GM19468 (cell line): ENCODE measurements around the gene OSBPL5.
"Not testable (repeated sequence)": the region's sequence is repeated elsewhere in the genome, so short reads cannot be mapped to it uniquely, and the experiment has no call there.

Source experiments
- ATAC-seq: cut with Tn5 transposase; IDR thresholded peaks from one replicate; pipeline ENCODE4 v1.9.1; 2021; ENCODE audit warnings: mild to moderate bottlenecking, moderate library complexity, moderate number of reproducible peaks; ENCODE audit not compliant: unreplicated experiment; ENCODE audit errors: extremely low read depth

The OSBPL5 gene

DNA sequence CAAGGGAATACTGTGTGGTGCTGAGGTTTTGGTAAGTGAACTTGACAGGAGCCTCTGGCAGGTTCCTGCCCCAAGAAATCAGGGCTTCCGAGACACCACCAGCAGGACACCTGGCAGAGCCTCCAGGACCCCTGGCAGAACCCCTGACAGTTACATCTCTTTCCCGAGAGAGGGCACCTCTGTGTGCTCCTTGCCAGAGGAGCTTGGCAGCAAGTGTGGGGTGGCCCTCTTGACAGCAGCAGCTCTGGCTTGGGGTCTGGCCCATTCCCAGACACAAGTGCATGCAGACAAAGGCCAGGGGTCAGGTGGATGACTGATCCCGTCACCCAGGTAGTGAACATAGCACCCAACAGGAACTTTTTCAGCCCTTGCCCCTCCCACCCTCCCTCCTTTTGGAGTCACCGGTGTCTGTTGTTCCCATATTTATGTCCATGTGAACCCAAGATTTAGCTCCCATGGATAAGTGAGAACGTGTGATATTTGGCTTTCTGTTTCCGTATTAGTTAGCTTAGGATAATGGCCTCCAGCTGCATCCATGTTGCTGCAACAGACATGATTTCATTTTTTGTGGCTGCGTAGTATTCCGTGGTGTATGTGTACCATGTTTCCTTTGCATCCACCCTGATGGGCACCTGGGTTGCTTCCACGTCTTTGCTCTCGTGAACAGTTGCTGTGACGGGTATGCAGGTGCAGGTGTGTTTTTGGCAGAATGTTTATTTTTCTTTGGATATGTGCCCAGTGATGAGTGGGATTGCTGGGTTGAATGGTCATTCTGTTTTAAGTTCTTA lies 21.2 kb upstream of the OSBPL5 start:
- no peak for ATAC-seq

DNA sequence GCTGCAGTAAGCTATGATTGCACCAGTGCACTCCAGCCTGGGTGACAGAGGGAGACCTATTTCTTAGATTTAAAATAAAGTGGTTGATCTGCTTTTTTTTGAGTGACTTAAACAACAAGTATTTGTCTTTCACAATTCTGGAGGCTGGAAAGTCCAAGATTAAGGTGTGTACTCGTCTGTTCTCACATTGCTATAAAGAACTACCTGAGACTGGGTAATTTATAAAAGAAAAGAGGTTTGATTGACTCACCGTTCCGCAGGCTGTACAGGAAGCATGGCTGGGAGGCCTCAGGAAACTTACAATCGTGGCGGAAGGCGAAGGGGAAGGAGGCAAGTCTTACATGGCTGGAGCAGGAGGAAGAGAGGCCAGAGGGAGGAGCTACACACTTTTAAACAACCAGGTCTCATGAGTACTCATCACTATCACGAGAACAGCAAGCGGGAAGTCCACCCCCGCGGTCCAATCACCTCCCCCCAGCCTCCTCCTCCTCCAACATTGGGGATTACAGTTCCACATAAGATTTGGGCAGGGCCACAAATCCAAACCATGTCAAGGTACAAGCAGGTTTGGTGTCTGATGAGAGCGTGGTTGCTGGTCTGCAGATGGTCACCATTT lies 19.7 kb upstream of the OSBPL5 start:
- ATAC-seq: no peak

DNA sequence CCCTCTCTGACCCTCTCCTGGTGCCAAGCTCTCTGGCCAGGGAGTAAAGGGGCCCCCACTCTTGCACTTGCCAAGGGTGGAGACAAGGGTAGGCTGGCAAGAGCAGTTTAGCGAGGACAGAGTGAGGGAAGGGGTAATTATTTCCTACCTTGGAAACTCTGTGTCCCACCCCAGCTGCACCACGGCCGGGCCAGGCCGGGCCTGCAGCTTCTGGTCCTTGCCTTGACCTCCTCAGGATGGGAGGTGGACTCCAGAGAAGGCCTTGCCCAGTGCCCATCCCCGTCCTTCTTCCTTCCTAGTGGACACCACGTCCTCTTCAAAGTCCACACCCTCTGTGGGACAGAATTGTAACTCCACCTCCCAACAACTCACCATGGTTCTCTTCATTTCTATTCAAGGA lies 18.4 kb upstream of the OSBPL5 start:
- no peak for ATAC-seq

DNA sequence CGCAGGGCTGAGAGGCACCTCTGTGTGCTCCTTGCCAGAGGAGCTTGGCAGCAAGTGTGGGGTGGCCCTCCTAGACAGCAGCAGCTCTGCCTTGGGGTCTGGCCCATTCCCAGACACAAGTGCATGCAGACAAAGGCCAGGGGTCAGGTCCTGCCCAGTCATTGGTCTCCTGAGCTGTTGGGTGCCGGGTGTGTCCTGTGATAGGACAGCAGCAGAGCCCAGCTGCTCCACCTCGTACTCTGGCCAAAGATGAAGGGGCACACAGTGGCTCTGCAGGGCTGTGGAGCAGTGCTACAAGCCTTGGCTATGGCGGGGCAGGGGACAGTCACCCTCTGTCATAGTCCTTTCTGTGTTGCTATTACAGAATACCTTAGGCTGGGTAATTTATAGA lies 17.3 kb upstream of the OSBPL5 start:
- ATAC-seq: no peak

DNA sequence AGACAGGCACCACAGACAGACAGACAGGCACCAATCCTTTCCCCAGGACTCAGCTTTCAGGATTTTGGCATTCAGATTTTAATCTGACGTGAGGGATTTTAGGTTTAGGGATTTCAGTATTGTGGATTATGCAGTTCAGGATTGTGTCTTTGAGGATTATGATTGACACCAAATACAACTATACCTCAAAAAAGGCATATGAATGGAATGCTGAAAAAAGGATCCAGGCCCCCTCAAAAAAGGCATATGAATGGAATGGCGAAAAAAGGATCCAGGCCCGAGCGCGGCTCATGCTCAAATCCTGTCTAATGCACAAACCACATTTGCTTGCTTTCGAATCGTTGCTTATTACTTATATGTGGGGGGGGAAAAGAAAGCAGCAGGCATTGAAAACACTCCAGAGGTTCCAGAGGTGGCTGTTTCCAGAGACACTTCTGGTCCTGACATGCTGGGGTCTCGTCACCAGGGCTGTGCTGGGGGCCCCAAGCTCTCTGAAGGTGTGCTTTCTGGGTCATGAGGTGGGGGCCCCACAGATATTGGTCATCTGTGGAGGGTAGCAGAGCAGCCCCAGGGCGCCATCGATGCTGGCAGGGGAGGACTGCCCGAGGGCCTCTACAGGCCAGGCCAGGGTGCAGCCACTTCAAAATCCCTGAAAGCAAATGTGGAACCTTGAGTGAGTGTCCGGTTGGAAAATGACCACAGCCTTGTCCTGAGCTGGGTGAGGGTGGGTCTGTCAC lies 16.8 kb upstream of the OSBPL5 start:
- no peak for ATAC-seq

DNA sequence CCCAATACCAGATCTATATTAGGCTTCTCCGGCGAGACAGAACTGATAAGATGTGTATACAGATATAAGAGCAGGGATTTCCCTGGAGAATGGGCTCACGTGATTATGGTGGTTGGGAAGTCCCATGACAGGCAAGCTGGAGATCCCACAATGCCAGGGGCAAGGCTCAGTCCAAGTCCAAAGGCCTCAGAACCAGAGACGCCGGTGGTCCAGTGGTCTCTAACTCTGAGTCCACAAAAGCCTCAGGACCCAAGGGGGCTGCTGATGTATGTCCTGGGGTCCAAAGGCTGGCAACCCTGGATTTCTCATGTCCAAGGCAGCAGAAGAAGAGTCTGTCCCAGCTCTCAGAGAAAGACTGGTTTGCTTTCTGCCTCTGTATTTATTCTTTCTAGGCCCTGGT lies 15.8 kb upstream of the OSBPL5 start:
- ATAC-seq: no peak

DNA sequence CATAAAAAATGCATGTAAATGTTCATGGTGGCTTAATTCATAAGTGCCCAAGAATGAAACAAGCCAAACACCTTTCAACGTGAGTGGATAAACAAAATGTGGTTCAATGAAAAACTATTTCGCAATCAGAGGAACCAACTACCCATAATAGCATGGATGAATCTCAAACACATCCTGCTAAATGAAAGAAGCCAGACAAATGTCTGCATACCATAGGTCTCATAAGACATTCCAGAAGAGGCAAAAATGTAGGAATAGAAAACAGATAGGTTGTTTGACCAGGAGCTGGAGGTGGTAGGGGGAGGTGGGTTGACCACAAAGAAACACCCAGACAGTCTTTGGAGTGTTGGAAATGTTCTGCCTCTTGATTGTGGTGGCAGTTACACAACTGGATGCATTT lies 13.2 kb upstream of the OSBPL5 start:
- no peak for ATAC-seq

DNA sequence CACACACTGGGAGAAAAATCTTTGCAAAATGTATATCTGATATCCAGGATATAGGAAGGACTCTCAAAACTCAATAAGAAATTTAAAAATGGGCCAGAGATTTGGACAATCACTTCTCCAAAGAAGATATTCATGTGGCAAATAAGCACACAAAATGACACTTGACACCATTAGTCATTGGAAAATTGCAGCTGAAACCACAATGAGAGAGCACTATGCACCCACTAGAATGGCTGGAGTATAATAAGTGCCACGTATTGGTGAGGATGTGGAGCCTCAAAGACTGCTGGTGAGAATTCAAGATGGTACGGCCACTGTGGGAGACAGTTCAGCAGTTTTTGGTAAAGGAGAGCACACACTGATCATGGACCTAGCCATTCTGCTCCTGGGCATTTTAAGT lies 12.8 kb upstream of the OSBPL5 start:
- ATAC-seq: no peak

DNA sequence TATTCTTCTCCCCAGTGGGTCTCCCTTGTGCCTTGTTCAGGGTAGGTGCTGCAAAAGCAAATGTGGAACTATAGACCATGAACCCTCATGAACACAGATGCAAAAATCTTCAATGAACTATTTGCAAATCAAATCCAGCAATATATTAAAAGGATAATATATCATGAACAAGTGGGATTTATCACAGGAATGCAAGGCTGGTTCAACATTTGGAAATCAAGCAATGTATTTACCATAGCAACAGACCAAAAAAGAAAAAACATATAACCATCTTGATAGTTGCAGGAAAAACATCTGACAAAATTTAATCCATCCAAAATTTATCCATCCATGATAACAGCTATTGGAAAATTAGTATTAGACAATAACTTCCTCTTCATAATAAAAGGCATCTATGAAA lies 11.4 kb upstream of the OSBPL5 start:
- ATAC-seq: no peak

DNA sequence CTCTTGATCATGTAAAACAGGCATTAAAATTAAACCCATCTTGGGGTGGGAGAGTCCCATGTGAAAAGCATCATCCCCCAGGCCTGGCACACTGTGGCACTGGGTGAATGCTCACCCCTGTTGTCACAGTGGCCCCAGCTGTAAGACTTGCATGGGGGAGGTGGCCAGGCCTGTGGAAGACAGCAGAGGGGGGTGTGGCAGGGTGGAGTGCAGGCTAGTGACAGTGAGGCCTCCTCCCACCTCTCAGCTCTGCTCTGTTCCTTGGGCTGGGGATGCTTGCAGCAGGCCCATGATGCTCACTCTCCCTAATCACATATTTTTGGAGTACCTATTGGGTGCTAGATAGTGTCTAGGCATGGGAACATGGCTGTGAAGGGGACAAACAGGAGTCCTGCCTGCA lies 10.1 kb upstream of the OSBPL5 start:
- no peak for ATAC-seq

DNA sequence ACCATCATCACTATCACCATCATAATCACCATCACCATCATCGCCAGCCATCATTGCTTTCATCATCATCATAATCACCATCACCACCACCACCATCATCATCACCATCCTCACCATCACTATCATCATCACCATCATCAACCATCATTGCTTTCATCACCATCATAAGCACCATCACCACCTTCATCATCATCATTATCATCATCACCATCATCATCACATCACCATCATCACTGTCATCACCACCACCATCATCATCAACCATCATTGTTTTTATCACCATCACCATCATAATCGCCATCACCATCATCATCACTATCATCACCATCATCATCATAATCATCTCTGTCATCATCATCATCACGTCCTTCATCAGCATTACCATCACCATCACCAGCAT lies 9.3 kb upstream of the OSBPL5 start:
- no peak for ATAC-seq

DNA sequence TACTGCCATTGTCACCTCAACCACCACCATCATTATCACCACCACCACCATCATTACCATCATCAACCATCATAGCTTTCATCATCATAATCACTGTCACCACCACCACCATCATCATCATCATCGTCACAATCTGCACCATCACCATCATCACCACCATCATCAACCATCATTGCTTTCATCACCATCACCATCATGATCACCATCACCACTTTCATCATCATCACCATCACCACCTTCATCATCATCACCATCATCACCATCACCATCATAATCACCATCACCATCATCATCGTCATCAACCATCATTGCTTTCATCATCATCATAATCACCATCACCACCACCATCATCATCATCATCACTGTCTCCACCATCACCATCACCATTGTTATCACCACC lies 8.7 kb upstream of the OSBPL5 start:
- ATAC-seq: no peak

DNA sequence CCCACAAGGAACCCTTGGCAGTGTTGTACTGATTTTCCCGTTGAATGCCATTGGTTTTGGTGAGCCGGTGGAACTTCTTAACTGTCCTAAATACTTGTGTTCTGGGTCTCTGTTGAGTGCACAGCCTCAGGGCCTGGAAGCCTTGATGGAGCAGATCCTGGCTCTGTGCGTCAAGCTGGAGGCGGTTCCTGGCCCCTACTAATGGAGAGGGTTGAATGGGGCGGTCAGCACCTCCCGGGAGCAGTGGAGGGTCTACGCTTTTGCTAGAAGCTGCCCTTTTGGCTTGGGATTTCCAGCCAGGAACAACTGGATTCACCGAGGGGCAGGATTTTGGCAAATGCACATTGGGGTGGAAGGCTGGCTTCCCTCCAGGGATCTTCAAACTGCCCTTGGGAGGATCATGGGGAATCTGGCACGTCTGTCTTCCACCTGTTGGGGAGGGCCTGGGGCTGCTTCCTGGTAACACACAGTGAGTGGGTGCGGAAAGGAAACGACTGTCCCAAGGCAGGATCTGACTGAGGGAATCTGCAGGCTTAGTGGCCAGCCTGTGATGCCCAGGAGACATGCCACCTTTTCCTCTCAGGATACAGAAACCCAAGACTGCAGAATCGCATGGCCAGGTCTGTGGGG lies 6.9 kb upstream of the OSBPL5 start:
- ATAC-seq: no peak

DNA sequence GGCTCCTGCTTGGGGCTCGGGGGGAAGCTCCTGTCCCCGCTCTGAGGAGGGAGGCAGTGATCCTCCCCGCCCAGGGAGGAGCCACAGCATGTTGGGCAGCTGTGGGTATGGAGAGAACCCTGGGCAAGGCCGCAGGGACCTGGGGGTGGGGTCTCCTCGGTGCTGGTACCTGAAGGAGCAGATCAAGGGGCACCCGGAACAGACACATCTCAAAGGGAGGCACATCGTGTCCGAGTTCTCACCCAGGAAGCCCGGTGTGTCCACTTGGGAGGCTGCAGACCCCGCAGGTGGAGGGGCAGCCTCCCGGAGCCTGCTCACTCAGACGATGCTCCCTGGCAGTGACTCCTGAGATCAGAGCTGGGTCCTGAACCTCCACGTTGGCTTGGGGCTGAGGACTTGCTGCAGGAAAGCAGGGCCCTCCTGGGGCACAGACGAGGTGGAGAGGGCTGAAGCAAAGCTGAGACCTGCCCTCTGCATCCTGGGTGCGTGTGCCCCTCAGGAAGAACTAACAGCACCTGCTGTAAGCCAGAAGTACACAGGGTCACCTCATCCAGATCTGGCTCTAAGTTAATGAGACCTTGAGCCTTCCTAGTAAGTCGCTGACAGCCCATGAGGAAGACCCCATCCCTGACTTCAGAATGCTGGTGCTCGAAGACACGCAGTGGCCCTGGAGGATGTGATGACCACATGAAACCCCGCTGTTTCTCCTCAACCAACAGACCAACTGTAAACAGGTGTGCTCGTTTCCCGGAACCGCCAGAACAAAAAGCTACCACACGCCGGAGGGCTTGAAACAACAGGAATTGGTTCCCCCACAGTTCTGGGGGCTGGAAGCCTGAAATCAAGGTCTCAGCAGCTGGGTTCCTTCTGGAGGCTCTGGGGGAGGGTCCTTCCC lies 5.9 kb upstream of the OSBPL5 start:
- no peak for ATAC-seq

DNA sequence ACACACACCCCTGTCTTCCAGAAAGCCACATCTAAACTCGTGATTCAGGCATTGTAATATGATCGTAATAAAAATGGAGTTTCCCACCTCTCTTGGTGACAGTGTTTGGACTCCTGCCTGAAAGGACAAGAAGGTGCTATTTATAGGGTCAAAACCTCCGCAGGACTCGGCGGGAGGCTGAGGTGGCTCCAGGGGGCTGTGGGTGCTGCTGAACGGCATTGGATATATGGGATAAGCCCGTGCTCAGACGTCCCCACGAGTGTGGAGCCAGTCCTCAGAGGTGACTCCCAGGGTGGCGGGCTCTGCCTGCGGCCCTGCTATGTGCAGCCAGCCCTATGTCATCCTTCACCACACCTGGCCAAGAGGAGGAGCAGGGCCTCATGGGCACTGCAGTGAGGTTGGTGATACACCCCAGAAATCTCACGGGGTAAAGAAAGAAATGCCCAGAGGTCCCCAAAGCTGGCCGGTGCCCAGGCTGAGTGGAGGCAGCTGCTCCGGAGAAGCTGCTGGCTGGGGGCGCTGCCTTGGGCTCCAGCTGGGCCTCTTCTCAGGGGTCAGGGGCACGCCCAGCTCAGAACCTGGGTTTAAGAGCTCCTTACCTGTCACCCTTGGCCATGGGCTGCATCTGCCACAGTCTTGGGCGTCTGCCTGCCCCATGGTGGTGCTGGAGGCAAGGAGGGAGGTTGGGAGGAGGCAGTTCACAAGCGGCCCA lies 5.1 kb upstream of the OSBPL5 start:
- ATAC-seq: no peak

DNA sequence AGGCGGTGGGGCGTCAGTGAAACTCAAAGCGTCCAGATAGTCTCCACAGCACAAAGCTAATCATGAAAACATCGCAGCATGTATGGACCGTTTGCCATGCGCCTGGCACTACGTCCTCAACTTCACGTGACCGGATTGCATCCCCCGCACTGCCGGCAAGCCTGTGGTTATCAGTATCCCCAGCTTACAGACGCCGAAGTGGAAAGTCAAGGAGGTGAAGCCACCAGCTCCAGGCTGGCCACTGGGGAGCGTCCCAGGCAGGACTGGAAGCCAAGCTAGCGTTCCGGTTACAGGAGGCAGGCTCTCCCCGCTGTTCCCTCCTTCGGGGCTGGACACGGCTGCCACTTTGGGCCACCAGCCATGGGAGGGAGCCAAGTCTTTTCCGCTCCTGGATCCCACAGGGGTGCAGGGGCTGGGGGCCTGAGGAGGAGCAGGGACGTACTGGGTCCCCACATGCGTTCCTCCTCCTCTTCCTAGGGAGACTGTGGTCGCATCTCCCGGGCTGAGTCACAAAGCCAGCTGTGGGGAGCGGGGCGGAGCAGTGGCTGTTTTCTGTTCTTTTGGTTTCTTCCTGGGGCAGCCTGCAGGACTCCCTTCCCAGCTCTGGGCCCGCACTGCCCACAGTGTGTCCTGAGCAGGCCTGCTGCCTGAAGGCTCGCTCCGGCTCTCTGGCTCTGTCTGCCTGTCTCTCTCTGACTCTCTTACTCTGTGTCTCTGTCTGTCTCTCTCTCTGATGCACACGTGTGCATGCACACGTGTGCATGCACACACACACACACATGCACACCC lies 4.3 kb upstream of the OSBPL5 start:
- no peak for ATAC-seq

DNA sequence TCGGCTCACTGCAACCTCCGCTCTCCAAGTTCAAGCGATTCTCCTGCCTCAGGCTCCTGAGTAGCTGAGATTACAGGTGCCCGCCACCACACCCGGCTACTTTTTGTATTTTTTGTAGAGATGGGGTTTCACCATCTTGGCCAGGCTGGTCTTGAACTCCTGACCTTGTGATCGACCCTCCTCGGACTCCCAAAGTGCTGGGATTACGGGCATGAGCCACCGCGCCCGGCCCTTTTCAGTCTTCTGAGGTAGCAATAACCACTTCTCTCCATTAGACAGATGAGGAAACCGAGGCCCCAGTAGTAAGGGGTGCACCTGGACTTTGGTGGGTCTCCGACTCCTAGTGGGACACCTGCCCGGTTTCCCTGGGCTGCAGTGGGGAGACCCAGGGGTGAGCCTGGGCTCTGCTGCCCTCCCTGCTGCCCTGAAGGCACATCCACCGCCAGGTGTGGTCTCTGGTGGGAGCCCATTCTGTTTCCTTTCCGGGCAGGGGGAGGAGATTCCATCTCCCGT lies 3.7 kb upstream of the OSBPL5 start:
- ATAC-seq: not testable (repeated sequence)
